ENCODE measurements around the gene PYCR2. TPM values are rescaled to one million over a fixed set of nuclear protein-coding genes. Genes with fewer than 3 reads are reported as not detected.

Gene PYCR2
- polyA plus RNA-seq, 3 donors: 21.4 to 72.5 (median 26.6) TPM

DNA sequence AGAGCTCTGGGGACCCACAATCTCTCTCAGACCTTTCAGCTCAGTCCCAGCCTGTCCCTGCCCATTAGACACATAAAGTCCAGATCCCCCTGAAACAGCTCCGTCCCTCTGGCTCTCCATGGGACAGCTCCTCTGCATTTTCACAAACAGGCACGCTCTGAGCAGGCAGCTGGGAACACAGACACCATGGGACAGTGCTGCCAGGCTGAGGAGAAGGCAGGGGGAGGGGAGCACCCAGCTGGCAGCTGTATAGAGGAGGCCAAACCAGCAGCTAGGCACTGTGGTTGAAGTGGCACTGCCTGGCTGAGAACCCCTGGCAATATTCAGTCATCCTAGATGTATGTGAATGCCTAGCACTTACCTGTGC lies 43.8 kb downstream of the PYCR2 start:
- Histone ChIP-seq H3K4me2 (replicated peaks; ENCODE audit: extremely low read depth, low read length, poor library complexity, severe bottlenecking) (peak overlapping the region; percentile 94), H3K4me1 (ENCODE audit: control insufficient read depth in 1 of 2, insufficient read depth in 2 of 2, low read length in 2 of 2) (peaks cover 29 to 40% of the 10 kb centered on the region in 2 donors), H3K36me3 (replicated peaks in 1 of 2; ENCODE audit: control insufficient read depth in 1 of 2, insufficient read depth in 2 of 2, low read length in 2 of 2) (peaks cover 17 to 30% of the 10 kb centered on the region in 2 donors), H4K20me1 (ENCODE audit: insufficient read depth, low read length) (peaks cover 47% of the 10 kb centered on the region), H3K9ac (ENCODE audit: insufficient read depth, low read length, poor library complexity, severe bottlenecking) (no peak overlapping the region), H3K9me3 (replicated peaks in 1 of 2; ENCODE audit: control insufficient read depth in 1 of 2, insufficient read depth in 1 of 2, low read length in 2 of 2) (no peaks in the 10 kb centered on the region), H2AFZ (ENCODE audit: insufficient read depth, low read depth, low read length, poor library complexity, severe bottlenecking) (no peak overlapping the region), H3K27ac (ENCODE audit: low read depth in 1 of 2, low read length in 2 of 2) (no peak overlapping the region), H3K4me3 (replicated peaks in 1 of 3; ENCODE audit: low read depth in 2 of 3, low read length in 3 of 3) (peak overlapping the region in 1 of 3 experiments; percentile 100), H3K79me2 (ENCODE audit: insufficient read depth, low read length) (peaks cover 45% of the 10 kb centered on the region), H3K27me3 (ENCODE audit: control insufficient read depth in 2 of 2, insufficient read depth in 2 of 2, low read length in 2 of 2) (no peaks in the 10 kb centered on the region)
- H3K9me3 Mint-ChIP-seq: peaks cover 0 to 3% (median 0%) of the 10 kb centered on the region in 7 donors
- H3K27ac Mint-ChIP-seq: peak overlapping the region in 3 of 7 donors; percentile 18 to 84 (median 45)
- peaks cover 2 to 9% (median 4%) of the 10 kb centered on the region in 3 donors for H3K27me3 Mint-ChIP-seq (ENCODE audit: low read depth in 3 of 3)
- TF ChIP-seq, protein P1, sequence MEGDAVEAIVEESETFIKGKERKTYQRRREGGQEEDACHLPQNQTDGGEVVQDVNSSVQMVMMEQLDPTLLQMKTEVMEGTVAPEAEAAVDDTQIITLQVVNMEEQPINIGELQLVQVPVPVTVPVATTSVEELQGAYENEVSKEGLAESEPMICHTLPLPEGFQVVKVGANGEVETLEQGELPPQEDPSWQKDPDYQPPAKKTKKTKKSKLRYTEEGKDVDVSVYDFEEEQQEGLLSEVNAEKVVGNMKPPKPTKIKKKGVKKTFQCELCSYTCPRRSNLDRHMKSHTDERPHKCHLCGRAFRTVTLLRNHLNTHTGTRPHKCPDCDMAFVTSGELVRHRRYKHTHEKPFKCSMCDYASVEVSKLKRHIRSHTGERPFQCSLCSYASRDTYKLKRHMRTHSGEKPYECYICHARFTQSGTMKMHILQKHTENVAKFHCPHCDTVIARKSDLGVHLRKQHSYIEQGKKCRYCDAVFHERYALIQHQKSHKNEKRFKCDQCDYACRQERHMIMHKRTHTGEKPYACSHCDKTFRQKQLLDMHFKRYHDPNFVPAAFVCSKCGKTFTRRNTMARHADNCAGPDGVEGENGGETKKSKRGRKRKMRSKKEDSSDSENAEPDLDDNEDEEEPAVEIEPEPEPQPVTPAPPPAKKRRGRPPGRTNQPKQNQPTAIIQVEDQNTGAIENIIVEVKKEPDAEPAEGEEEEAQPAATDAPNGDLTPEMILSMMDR (IDR thresholded peaks at IDR 0.05): no peak
- intact Hi-C loops (cut with micrococcal nuclease): no loop called here
- peaks cover 47% of the 10 kb centered on the region for H3K4me1 Mint-ChIP-seq
- no peak for DNase-seq
- H3K36me3 Mint-ChIP-seq: peaks cover 30 to 43% of the 10 kb centered on the region in 2 donors
- no peak overlapping the region for H3K4me3 Mint-ChIP-seq
- WGBS (ENCODE audit: insufficient coverage): no CpG with 5 or more reads among the region's 2 CpGs

DNA sequence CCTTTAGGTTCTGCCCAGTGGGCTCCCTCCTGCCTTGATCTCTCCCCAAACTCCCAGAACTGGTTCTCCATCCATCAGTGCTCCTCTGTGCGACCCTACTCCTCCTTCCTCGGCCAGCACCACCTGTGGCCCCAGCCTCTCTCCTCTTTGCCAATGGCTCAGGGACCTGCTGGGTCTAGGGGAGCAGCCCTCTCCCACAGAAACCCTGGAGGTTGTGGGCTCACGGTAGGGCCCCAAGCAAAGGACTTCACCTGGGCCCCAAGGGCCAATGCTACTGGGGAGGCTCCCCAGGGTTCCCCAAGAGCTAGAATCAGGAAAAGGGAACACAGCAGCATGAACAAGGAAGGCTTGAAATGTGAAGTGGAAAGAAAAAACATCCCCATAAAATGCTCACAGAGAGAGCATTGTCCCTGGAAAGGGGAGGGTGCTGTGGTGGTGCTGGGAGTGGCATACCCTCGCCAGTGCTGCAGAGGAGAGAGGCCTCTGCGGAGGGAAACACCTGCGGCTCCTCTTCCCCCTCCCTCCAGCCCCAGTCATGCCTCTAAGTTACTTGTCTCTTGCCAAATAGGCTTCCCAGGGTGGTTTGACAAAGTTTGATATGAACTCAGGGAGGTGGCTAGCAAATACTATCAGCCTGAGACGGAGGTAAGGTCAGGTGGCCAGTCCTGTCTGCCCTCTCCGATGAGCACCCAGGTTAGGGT lies 44.4 kb downstream of the PYCR2 start:
- Mint-ChIP-seq H3K9me3 (peaks cover 0 to 3% (median 0%) of the 10 kb centered on the region in 7 donors), H3K36me3 (peaks cover 31 to 48% of the 10 kb centered on the region in 2 donors), H3K4me1 (peaks cover 46% of the 10 kb centered on the region), H3K27me3 (ENCODE audit: low read depth in 3 of 3) (peaks cover 2 to 9% (median 4%) of the 10 kb centered on the region in 3 donors), H3K27ac (peak overlapping the region in 4 of 7 donors; percentile 18 to 84 (median 46)), H3K4me3 (peak overlapping the region in 1 of 2 donors; percentile 7)
- no peak overlapping the region for H3K9ac ChIP-seq (ENCODE audit: insufficient read depth, low read length, poor library complexity, severe bottlenecking)
- no peak overlapping the region for H3K27ac ChIP-seq (ENCODE audit: low read depth in 1 of 2, low read length in 2 of 2)
- peaks cover 47% of the 10 kb centered on the region for H4K20me1 ChIP-seq (ENCODE audit: insufficient read depth, low read length)
- intact Hi-C loops (cut with micrococcal nuclease): no loop called here
- H2AFZ ChIP-seq (ENCODE audit: insufficient read depth, low read depth, low read length, poor library complexity, severe bottlenecking): no peak overlapping the region
- H3K79me2 ChIP-seq (ENCODE audit: insufficient read depth, low read length): peaks cover 45% of the 10 kb centered on the region
- H3K36me3 ChIP-seq (replicated peaks in 1 of 2; ENCODE audit: control insufficient read depth in 1 of 2, insufficient read depth in 2 of 2, low read length in 2 of 2): peaks cover 22 to 35% of the 10 kb centered on the region in 2 donors
- WGBS (ENCODE audit: insufficient coverage): 36% methylated on average over 5 of the region's 8 CpGs
- H3K4me3 ChIP-seq (replicated peaks in 1 of 3; ENCODE audit: low read depth in 2 of 3, low read length in 3 of 3): peak overlapping the region in 1 of 3 experiments; percentile 100
- peak overlapping the region; percentile 94 for H3K4me2 ChIP-seq (replicated peaks; ENCODE audit: extremely low read depth, low read length, poor library complexity, severe bottlenecking)
- no peaks in the 10 kb centered on the region for H3K27me3 ChIP-seq (ENCODE audit: control insufficient read depth in 2 of 2, insufficient read depth in 2 of 2, low read length in 2 of 2)
- no peak for DNase-seq
- TF ChIP-seq, protein P1 (IDR thresholded peaks at IDR 0.05): no peak
- peaks cover 27 to 40% of the 10 kb centered on the region in 2 donors for H3K4me1 ChIP-seq (ENCODE audit: control insufficient read depth in 1 of 2, insufficient read depth in 2 of 2, low read length in 2 of 2)
- H3K9me3 ChIP-seq (replicated peaks in 1 of 2; ENCODE audit: control insufficient read depth in 1 of 2, insufficient read depth in 1 of 2, low read length in 2 of 2): no peaks in the 10 kb centered on the region
